Duodenal mucosa (tissue), 2 donors: ENCODE results near the gene BOLL.
A peak's percentile ranks its signal among the peaks of the same experiment; 100 is the strongest.
"Not testable (repeated sequence)": the region's sequence is repeated elsewhere in the genome, so short reads cannot be mapped to it uniquely, and the experiment has no call there.

ENCODE experiments used
- H3K27ac ChIP-seq: one replicate; pipeline ENCODE4 v1.7.0; 2013; ENCODE audit warnings: low read depth, low read length
- H3K27me3 ChIP-seq, 2 donors: one replicate each; pipeline ENCODE4 v1.7.0; 2013; ENCODE audit warnings: low read length in 2 of 2, control low read depth in 1 of 2; ENCODE audit not compliant: insufficient read depth in 2 of 2, control insufficient read depth in 1 of 2
- H3K36me3 ChIP-seq, 2 donors: one replicate each; pipeline ENCODE4 v1.7.0; 2013; ENCODE audit warnings: low read length in 2 of 2, control low read depth in 1 of 2; ENCODE audit not compliant: insufficient read depth in 2 of 2, control insufficient read depth in 1 of 2
- H3K4me1 ChIP-seq, 2 donors: one replicate each; pipeline ENCODE4 v1.7.0; 2013; ENCODE audit warnings: low read length in 2 of 2, control low read depth in 1 of 2; ENCODE audit not compliant: insufficient read depth in 2 of 2, control insufficient read depth in 1 of 2
- H3K4me3 ChIP-seq, 2 donors: one replicate each; pipeline ENCODE4 v1.7.0; 2013; ENCODE audit warnings: low read length in 2 of 2, low read depth in 1 of 2
- H3K9ac ChIP-seq, 2 donors: one replicate each; pipeline ENCODE4 v1.7.0; 2013; ENCODE audit warnings: low read length in 2 of 2, low read depth in 1 of 2
- H3K9me3 ChIP-seq, 2 donors: one replicate each; pipeline ENCODE4 v1.7.0; 2013; ENCODE audit warnings: low read length in 2 of 2, control low read depth in 1 of 2; ENCODE audit not compliant: control insufficient read depth in 1 of 2

Gene BOLL

GRCh38 chr2:197740200-197740599 lies 44.9 kb downstream of the BOLL start:
- H3K27ac ChIP-seq = no peak overlapping the region
- no peak overlapping the region for H3K4me3 ChIP-seq
- no peaks in the 10 kb centered on the region for H3K4me1 ChIP-seq
- no peaks in the 10 kb centered on the region for H3K36me3 ChIP-seq
- no peak overlapping the region for H3K9ac ChIP-seq
- no peaks in the 10 kb centered on the region for H3K27me3 ChIP-seq
- H3K9me3 ChIP-seq = no peaks in the 10 kb centered on the region

- not testable (repeated sequence) for H3K27ac ChIP-seq, H3K36me3 ChIP-seq, H3K4me1 ChIP-seq, H3K9me3 ChIP-seq, H3K27me3 ChIP-seq, H3K4me3 ChIP-seq, H3K9ac ChIP-seq
Observed at GRCh38 chr2:197728555-197729544, 56.3 kb downstream of the BOLL start.

GRCh38 chr2:197727011-197727410 lies 58.1 kb downstream of the BOLL start:
- no peak overlapping the region for H3K4me3 ChIP-seq
- no peaks in the 10 kb centered on the region for H3K4me1 ChIP-seq
- H3K27me3 ChIP-seq = no peaks in the 10 kb centered on the region
- H3K9ac ChIP-seq = no peak overlapping the region
- no peaks in the 10 kb centered on the region for H3K36me3 ChIP-seq
- H3K27ac ChIP-seq = no peak overlapping the region
- no peaks in the 10 kb centered on the region for H3K9me3 ChIP-seq

GRCh38 chr2:197717863-197718262 lies 67.3 kb downstream of the BOLL start:
- Histone ChIP-seq H3K27me3 (no peaks in the 10 kb centered on the region), H3K4me3 (no peak overlapping the region), H3K9me3 (no peaks in the 10 kb centered on the region), H3K4me1 (no peaks in the 10 kb centered on the region), H3K27ac (no peak overlapping the region), H3K9ac (no peak overlapping the region), H3K36me3 (no peaks in the 10 kb centered on the region)

GRCh38 chr2:197713271-197713670 lies 71.8 kb downstream of the BOLL start:
- H3K9ac ChIP-seq = no peak overlapping the region
- peaks cover 6 to 9% of the 10 kb centered on the region in 2 donors for H3K36me3 ChIP-seq
- H3K9me3 ChIP-seq = no peaks in the 10 kb centered on the region
- H3K27me3 ChIP-seq = no peaks in the 10 kb centered on the region
- no peak overlapping the region for H3K4me3 ChIP-seq
- H3K4me1 ChIP-seq = peaks cover 7 to 8% of the 10 kb centered on the region in 2 donors
- H3K27ac ChIP-seq = no peak overlapping the region

GRCh38 chr2:197711578-197711977 lies 73.5 kb downstream of the BOLL start:
- no peaks in the 10 kb centered on the region for H3K9me3 ChIP-seq
- no peak overlapping the region for H3K4me3 ChIP-seq
- H3K36me3 ChIP-seq = peaks cover 6 to 9% of the 10 kb centered on the region in 2 donors
- H3K27ac ChIP-seq = no peak overlapping the region
- no peaks in the 10 kb centered on the region for H3K27me3 ChIP-seq
- H3K9ac ChIP-seq = no peak overlapping the region
- H3K4me1 ChIP-seq = peaks cover 24 to 25% of the 10 kb centered on the region in 2 donors

- Histone ChIP-seq H3K27me3 (no peaks in the 10 kb centered on the region), H3K36me3 (peaks cover 6 to 9% of the 10 kb centered on the region in 2 donors), H3K4me3 (no peak overlapping the region), H3K27ac (no peak overlapping the region), H3K4me1 (peaks cover 30 to 31% of the 10 kb centered on the region in 2 donors), H3K9ac (no peak overlapping the region), H3K9me3 (no peaks in the 10 kb centered on the region)
Observed at GRCh38 chr2:197710424-197711042, 74.6 kb downstream of the BOLL start.

- H3K27ac ChIP-seq, H3K27me3 ChIP-seq, H3K4me3 ChIP-seq, H3K9ac ChIP-seq, H3K9me3 ChIP-seq, H3K36me3 ChIP-seq: not testable (repeated sequence)
- H3K4me1 ChIP-seq = peaks cover 31 to 35% of the 10 kb centered on the region in 2 donors
Observed at GRCh38 chr2:197709140-197709539, 76.0 kb downstream of the BOLL start.

GRCh38 chr2:197708331-197708730 lies 76.8 kb downstream of the BOLL start:
- H3K27ac ChIP-seq = no peak overlapping the region
- H3K27me3 ChIP-seq = no peaks in the 10 kb centered on the region
- H3K9ac ChIP-seq = peak overlapping the region in 1 of 2 donors; percentile 17
- H3K4me1 ChIP-seq = peaks cover 31 to 35% of the 10 kb centered on the region in 2 donors
- no peaks in the 10 kb centered on the region for H3K9me3 ChIP-seq
- peak overlapping the region in 1 of 2 donors; percentile 26 for H3K4me3 ChIP-seq
- H3K36me3 ChIP-seq = peaks cover 6 to 9% of the 10 kb centered on the region in 2 donors
